ENCODE results near the gene VSNL1.

GRCh38 chr2:17543131-17543660 lies 2.7 kb downstream of the VSNL1 start:
- no peak for TF ChIP-seq CTCF (IDR thresholded peaks at IDR 0.05)
- TF ChIP-seq POLR2A (IDR thresholded peaks at IDR 0.05), result no peak
